ENCODE results near the gene FARSB. TPM values are rescaled to one million over a fixed set of nuclear protein-coding genes. Genes with fewer than 3 reads are reported as not detected.

FARSB gene
- total RNA-seq, 1 experiment from 2014 or later: 50.7 TPM

DNA sequence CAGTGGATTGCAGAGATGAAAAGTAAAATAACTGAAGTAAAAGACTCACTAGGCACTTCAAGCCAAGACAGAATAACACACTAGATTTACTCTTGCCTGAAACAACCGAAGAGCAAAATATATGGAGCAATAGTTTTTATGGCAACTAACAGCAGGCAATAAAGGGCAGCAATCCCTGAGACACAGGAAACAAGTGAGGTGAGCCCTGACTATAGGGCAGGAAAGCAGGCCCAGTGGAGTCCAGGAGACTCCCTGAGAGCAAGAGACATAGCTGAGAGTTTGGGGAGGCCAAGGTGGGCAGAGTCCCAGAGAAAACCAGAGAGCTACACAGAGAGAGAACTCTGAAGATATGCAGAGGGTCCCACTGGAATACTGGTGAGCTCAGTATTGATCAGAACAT is 18.8 kb downstream of the FARSB start:
- no peak overlapping the region for H3K27ac ChIP-seq (ENCODE audit: low read depth, low read length)
- DNase-seq (ENCODE audit: low read depth, low spot score) (no peak), ATAC-seq (no peak)
- no peak overlapping the region for H3K9ac ChIP-seq (ENCODE audit: low read length)
- H3K9me2 ChIP-seq (ENCODE audit: insufficient read depth): no peaks in the 10 kb centered on the region
- no peaks in the 10 kb centered on the region for H3K27me3 ChIP-seq (ENCODE audit: insufficient read depth, low read length)
- no peak for TF ChIP-seq SP1 (IDR thresholded peaks at IDR 0.05; ENCODE audit: low read depth)
- TF ChIP-seq, protein P1, sequence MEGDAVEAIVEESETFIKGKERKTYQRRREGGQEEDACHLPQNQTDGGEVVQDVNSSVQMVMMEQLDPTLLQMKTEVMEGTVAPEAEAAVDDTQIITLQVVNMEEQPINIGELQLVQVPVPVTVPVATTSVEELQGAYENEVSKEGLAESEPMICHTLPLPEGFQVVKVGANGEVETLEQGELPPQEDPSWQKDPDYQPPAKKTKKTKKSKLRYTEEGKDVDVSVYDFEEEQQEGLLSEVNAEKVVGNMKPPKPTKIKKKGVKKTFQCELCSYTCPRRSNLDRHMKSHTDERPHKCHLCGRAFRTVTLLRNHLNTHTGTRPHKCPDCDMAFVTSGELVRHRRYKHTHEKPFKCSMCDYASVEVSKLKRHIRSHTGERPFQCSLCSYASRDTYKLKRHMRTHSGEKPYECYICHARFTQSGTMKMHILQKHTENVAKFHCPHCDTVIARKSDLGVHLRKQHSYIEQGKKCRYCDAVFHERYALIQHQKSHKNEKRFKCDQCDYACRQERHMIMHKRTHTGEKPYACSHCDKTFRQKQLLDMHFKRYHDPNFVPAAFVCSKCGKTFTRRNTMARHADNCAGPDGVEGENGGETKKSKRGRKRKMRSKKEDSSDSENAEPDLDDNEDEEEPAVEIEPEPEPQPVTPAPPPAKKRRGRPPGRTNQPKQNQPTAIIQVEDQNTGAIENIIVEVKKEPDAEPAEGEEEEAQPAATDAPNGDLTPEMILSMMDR (IDR thresholded peaks at IDR 0.05 in 2 of 3, conservative IDR thresholded peaks at IDR 0.05 in 1 of 3; ENCODE audit: borderline replicate concordance in 1 of 3, insufficient read depth in 1 of 3, low read depth in 2 of 3, low read length in 2 of 3): no peak
- no peak for TF ChIP-seq YY1 (IDR thresholded peaks at IDR 0.05; ENCODE audit: extremely low read depth, insufficient replicate concordance, low read depth, low read length)
- TF ChIP-seq, protein P2, sequence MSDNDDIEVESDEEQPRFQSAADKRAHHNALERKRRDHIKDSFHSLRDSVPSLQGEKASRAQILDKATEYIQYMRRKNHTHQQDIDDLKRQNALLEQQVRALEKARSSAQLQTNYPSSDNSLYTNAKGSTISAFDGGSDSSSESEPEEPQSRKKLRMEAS (IDR thresholded peaks at IDR 0.05): no peak
- TF ChIP-seq ZFX (IDR thresholded peaks at IDR 0.05): no peak
- TF ChIP-seq CEBPB (IDR thresholded peaks at IDR 0.05; ENCODE audit: low read depth): no peak
- no peak for TF ChIP-seq EGR1 (IDR thresholded peaks at IDR 0.05; ENCODE audit: low read depth)
- no peak for TF ChIP-seq POLR2AphosphoS5 (IDR thresholded peaks at IDR 0.05; ENCODE audit: low read depth, low read length)
- TF ChIP-seq, protein P3, sequence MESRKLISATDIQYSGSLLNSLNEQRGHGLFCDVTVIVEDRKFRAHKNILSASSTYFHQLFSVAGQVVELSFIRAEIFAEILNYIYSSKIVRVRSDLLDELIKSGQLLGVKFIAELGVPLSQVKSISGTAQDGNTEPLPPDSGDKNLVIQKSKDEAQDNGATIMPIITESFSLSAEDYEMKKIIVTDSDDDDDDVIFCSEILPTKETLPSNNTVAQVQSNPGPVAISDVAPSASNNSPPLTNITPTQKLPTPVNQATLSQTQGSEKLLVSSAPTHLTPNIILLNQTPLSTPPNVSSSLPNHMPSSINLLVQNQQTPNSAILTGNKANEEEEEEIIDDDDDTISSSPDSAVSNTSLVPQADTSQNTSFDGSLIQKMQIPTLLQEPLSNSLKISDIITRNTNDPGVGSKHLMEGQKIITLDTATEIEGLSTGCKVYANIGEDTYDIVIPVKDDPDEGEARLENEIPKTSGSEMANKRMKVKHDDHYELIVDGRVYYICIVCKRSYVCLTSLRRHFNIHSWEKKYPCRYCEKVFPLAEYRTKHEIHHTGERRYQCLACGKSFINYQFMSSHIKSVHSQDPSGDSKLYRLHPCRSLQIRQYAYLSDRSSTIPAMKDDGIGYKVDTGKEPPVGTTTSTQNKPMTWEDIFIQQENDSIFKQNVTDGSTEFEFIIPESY (IDR thresholded peaks at IDR 0.05; ENCODE audit: extremely low read depth, insufficient replicate concordance, low read length): no peak
- no peak for TF ChIP-seq RAD21 (IDR thresholded peaks at IDR 0.05; ENCODE audit: low read depth)
- no peak for TF ChIP-seq JUND (IDR thresholded peaks at IDR 0.05)
- TF ChIP-seq EZH2phosphoT487 (IDR thresholded peaks at IDR 0.05; ENCODE audit: borderline replicate concordance): no peak
- TF ChIP-seq FOSL1 (IDR thresholded peaks at IDR 0.05; ENCODE audit: low read depth): no peak
- BruUV-seq (replicated peaks): no TSS peak
- no peak overlapping the region for H3K4me3 ChIP-seq (replicated peaks in 1 of 2; ENCODE audit: low read depth in 1 of 2, low read length in 2 of 2)
- H3K4me1 ChIP-seq (ENCODE audit: control insufficient read depth in 1 of 2, insufficient read depth in 2 of 2, low read length in 2 of 2): no peaks in the 10 kb centered on the region
- H2AFZ ChIP-seq (ENCODE audit: low read depth, low read length, poor library complexity, severe bottlenecking): no peak overlapping the region
- peaks cover 17 to 49% of the 10 kb centered on the region in 2 experiments for H3K36me3 ChIP-seq (ENCODE audit: control insufficient read depth in 1 of 2, insufficient read depth in 2 of 2, low read length in 2 of 2)
- H3K4me2 ChIP-seq (ENCODE audit: low read length): no peak overlapping the region
- intact Hi-C loops (cut with micrococcal nuclease): no loop called here
- RAD21 ChIA-PET (ENCODE audit: low non-redundant PET in 1 of 2, low total read pairs in 2 of 2, uncharacterized antibody in 2 of 2, unreplicated experiment in 2 of 2): no interaction called here
- POLR2A ChIA-PET: no interaction called here
- H3K9me3 ChIP-seq (ENCODE audit: control insufficient read depth in 1 of 2, insufficient read depth in 1 of 2, low read depth in 1 of 2, low read length in 2 of 2): no peaks in the 10 kb centered on the region
- CTCF ChIA-PET: no interaction called here
- H3K79me2 ChIP-seq (ENCODE audit: insufficient read depth, low read length): peaks cover 55% of the 10 kb centered on the region
- 0 out of 2 replicates have a peak, but pooled peaks cover 5% of the 10 kb centered on the region for H4K20me1 ChIP-seq (ENCODE audit: insufficient read depth)
